ENCODE data around the gene PTH2. TPM values are rescaled to one million over a fixed set of nuclear protein-coding genes. Genes with fewer than 3 reads are reported as not detected.

The PTH2 gene
- total and polyA plus RNA-seq, 2 of the 8 experiments (the other 6 are each of a cell fraction or from before 2014, with no cell fraction given) = not detected

- no peak for TF ChIP-seq CHD7 (IDR thresholded peaks at IDR 0.05; ENCODE audit: insufficient replicate concordance, low read length)
Measured at GRCh38 chr19:49451430-49452181, 28.4 kb upstream of the PTH2 start, which contains the start of gene PIH1D1 (continued).
